CD4-positive, alpha-beta T cell treated with Interleukin-4 for 4 hours (primary cell): ENCODE measurements around the gene WNK1.

ENCODE experiments used
- DNase-seq: peaks from one replicate; pipeline ENCODE4 v3.0.0-alpha.2; 2020

The WNK1 gene

DNA sequence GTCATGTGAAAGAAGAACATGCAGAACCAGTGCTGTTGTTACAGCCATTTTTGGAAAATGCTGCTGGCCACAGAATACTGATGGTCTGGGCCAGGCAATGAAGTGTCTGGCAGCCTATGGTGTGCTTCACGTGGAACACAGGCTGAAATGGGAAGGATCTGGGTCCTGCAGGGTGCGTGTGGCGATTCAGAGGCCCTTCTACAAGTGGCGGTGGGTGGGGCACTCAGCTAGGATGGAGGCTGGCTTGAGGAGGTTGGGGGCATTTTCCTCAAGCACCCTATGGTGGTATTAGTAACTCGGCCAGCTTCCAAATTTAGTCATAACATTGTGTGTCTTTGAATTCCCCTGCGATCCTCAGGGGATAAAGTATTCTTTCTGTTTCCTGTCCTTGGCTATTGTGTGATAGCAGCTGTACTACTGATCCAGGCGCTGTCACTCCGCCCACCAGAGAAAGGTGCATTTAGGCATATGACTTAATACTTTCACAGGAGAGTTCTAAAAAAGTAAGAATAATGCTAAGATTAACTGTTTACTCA, 206.3 kb downstream of the WNK1 start:
- DNase-seq, result no peak
